Measurements from ENCODE around the gene NXPH1.

- TF ChIP-seq POLR2AphosphoS5 (IDR thresholded peaks at IDR 0.05) (no peak), EP300 (IDR thresholded peaks at IDR 0.05) (no peak)
- TF ChIP-seq, protein P1, sequence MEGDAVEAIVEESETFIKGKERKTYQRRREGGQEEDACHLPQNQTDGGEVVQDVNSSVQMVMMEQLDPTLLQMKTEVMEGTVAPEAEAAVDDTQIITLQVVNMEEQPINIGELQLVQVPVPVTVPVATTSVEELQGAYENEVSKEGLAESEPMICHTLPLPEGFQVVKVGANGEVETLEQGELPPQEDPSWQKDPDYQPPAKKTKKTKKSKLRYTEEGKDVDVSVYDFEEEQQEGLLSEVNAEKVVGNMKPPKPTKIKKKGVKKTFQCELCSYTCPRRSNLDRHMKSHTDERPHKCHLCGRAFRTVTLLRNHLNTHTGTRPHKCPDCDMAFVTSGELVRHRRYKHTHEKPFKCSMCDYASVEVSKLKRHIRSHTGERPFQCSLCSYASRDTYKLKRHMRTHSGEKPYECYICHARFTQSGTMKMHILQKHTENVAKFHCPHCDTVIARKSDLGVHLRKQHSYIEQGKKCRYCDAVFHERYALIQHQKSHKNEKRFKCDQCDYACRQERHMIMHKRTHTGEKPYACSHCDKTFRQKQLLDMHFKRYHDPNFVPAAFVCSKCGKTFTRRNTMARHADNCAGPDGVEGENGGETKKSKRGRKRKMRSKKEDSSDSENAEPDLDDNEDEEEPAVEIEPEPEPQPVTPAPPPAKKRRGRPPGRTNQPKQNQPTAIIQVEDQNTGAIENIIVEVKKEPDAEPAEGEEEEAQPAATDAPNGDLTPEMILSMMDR (IDR thresholded peaks at IDR 0.05), result no peak
Observed at GRCh38 chr7:8561449-8561848, 128.0 kb downstream of the NXPH1 start.

Measured in sigmoid colon (tissue), 4 donors.